Fibroblast of lung (primary cell): ENCODE results near the gene SEMA4G. TPM values are rescaled to one million over a fixed set of nuclear protein-coding genes. Genes with fewer than 3 reads are reported as not detected.

Source experiments
- DNase-seq, 2 donors: peaks; one replicate each; pipeline versions ENCODE4 v3.0.0 to v3.0.0-alpha.2; 2010; ENCODE audit warnings: low read depth in 2 of 2
- H2AFZ ChIP-seq: 2 replicates; pipeline ENCODE4 v1.5.1; 2012; ENCODE audit warnings: low read length, control low read depth, inconsistent platforms
- H3K27ac ChIP-seq: 2 replicates; pipeline ENCODE4 v1.5.1; 2011; ENCODE audit warnings: low read length, control low read depth; ENCODE audit not compliant: insufficient read depth
- H3K27me3 ChIP-seq: 2 replicates; pipeline ENCODE4 v1.5.1; 2011; ENCODE audit warnings: mild to moderate bottlenecking, low read length; ENCODE audit not compliant: control insufficient read depth, insufficient read depth
- H3K36me3 ChIP-seq: 2 replicates; pipeline ENCODE4 v1.5.1; 2011; ENCODE audit warnings: low read length; ENCODE audit not compliant: control insufficient read depth, insufficient read depth
- H3K4me1 ChIP-seq: 2 replicates; pipeline ENCODE4 v1.5.1; 2011; ENCODE audit warnings: low read length; ENCODE audit not compliant: control insufficient read depth, insufficient read depth; ENCODE audit errors: extremely low read depth
- H3K4me2 ChIP-seq: 2 replicates; pipeline ENCODE4 v1.5.1; 2011; ENCODE audit warnings: low read length, control low read depth; ENCODE audit not compliant: insufficient read depth; ENCODE audit errors: extremely low read depth
- H3K4me3 ChIP-seq, 4 experiments: fragments of 200-600 bp in 1 of 4; sonication (generic) in 1 of 4; replicated peaks in 1 of 4; 2 replicates each; pipeline ENCODE4 v1.5.1; 2011 to 2016; ENCODE audit warnings: low read length in 4 of 4, low read depth in 3 of 4, mild to moderate bottlenecking in 3 of 4, control low read depth in 2 of 4, inconsistent platforms in 1 of 4, mixed read lengths in 1 of 4; ENCODE audit not compliant: insufficient read depth in 1 of 4; ENCODE audit errors: control extremely low read depth in 1 of 4
- H3K79me2 ChIP-seq: 2 replicates; pipeline ENCODE4 v1.5.1; 2012; ENCODE audit warnings: mild to moderate bottlenecking, low read length, inconsistent platforms; ENCODE audit not compliant: control insufficient read depth, insufficient read depth
- H3K9ac ChIP-seq: 2 replicates; pipeline ENCODE4 v1.5.1; 2011; ENCODE audit warnings: mild to moderate bottlenecking, low read length, control low read depth; ENCODE audit not compliant: insufficient read depth
- H3K9me3 ChIP-seq: 2 replicates; pipeline ENCODE4 v1.5.1; 2012; ENCODE audit warnings: low read depth, low read length; ENCODE audit not compliant: control insufficient read depth, insufficient read depth
- H4K20me1 ChIP-seq: 2 replicates; pipeline ENCODE4 v1.5.1; 2011; ENCODE audit warnings: low read length; ENCODE audit not compliant: control insufficient read depth, insufficient read depth; ENCODE audit errors: extremely low read depth
- EZH2 ChIP-seq: IDR thresholded peaks from 2 replicates; pipeline ENCODE4 v1.5.1; 2012; ENCODE audit warnings: low read length, control low read depth, mild to moderate bottlenecking; ENCODE audit errors: missing control alignments
- polyA plus RNA-seq, 2 donors: library from polyadenylated mRNA; depleted of rRNA in 1 of 2; stranded (reverse) in 1 of 2; unstranded in 1 of 2; fragments of >200 nt; gene quantifications; 2 replicates each; pipeline ENCODE4 v1.2.1, GENCODE V29; 2011 to 2012; ENCODE audit warnings: missing spikeins in 1 of 2
- total RNA-seq: library from RNA; depleted of rRNA; stranded (reverse); fragments of >200 nt; gene quantifications from 2 replicates; pipeline ENCODE4 v1.2.1, GENCODE V29; 2014
- TF ChIP-seq, protein P1 (sequence below), 2 donors: IDR thresholded peaks in 1 of 2; conservative IDR thresholded peaks in 1 of 2; 1 replicate in 1 of 2; 2 replicates in 1 of 2; pipeline ENCODE4 v1.5.1; 2011 to 2012; ENCODE audit warnings: low read length in 2 of 2, control low read depth in 1 of 2, inconsistent platforms in 1 of 2, low read depth in 1 of 2, mild to moderate bottlenecking in 1 of 2

Gene SEMA4G
- total and polyA plus RNA-seq, 2 donors (not counting 1 experiment from before 2014, with no cell fraction given): 1.8 to 3.2 TPM

GRCh38 chr10:100978901-100979195 lies 9.5 kb downstream of the SEMA4G start:
- Histone ChIP-seq H3K9me3 (no peaks in the 10 kb centered on the region), H4K20me1 (no peaks in the 10 kb centered on the region), H3K27me3 (no peaks in the 10 kb centered on the region), H3K9ac (no peak overlapping the region), H3K4me3 (no peak overlapping the region), H3K27ac (no peak overlapping the region), H3K4me2 (no peak overlapping the region), H2AFZ (no peak overlapping the region), H3K36me3 (peaks cover 6% of the 10 kb centered on the region), H3K4me1 (no peaks in the 10 kb centered on the region), H3K79me2 (no peaks in the 10 kb centered on the region)
- no peak for TF ChIP-seq EZH2
- TF ChIP-seq, protein P1, sequence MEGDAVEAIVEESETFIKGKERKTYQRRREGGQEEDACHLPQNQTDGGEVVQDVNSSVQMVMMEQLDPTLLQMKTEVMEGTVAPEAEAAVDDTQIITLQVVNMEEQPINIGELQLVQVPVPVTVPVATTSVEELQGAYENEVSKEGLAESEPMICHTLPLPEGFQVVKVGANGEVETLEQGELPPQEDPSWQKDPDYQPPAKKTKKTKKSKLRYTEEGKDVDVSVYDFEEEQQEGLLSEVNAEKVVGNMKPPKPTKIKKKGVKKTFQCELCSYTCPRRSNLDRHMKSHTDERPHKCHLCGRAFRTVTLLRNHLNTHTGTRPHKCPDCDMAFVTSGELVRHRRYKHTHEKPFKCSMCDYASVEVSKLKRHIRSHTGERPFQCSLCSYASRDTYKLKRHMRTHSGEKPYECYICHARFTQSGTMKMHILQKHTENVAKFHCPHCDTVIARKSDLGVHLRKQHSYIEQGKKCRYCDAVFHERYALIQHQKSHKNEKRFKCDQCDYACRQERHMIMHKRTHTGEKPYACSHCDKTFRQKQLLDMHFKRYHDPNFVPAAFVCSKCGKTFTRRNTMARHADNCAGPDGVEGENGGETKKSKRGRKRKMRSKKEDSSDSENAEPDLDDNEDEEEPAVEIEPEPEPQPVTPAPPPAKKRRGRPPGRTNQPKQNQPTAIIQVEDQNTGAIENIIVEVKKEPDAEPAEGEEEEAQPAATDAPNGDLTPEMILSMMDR (conservative IDR thresholded peaks at IDR 0.05 in 1 of 2, IDR thresholded peaks at IDR 0.05 in 1 of 2; ENCODE audit: low read depth in 1 of 2, low read length in 2 of 2): no peak
- no peak for DNase-seq

DNA sequence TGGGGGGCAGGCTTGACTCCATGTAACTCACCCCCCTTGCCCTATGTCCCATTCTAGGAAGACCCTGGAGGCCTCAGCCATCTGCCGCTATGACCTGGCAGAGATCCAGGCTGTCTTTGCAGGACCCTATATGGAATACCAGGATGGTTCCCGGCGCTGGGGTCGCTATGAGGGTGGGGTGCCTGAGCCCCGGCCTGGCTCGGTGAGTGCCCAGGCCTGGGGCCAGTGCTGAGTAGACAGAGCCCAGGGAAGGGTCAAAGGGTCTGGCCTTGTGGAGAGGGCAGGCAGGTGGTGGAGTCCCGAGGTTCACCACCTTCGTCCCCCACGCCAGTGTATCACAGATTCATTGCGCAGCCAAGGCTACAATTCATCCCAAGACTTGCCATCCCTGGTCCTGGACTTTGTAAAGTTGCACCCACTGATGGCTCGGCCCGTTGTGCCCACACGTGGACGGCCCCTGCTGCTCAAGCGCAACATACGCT lies 10.5 kb downstream of the SEMA4G start:
- no peak overlapping the region for H3K4me3 ChIP-seq
- no peaks in the 10 kb centered on the region for H4K20me1 ChIP-seq
- H3K36me3 ChIP-seq: peaks cover 9% of the 10 kb centered on the region
- H3K27me3 ChIP-seq: no peaks in the 10 kb centered on the region
- no peak for TF ChIP-seq EZH2
- TF ChIP-seq, protein P1 (conservative IDR thresholded peaks at IDR 0.05 in 1 of 2, IDR thresholded peaks at IDR 0.05 in 1 of 2; ENCODE audit: low read depth in 1 of 2, low read length in 2 of 2): no peak
- H3K4me2 ChIP-seq: no peak overlapping the region
- no peak overlapping the region for H3K9ac ChIP-seq
- no peaks in the 10 kb centered on the region for H3K4me1 ChIP-seq
- H3K27ac ChIP-seq: no peak overlapping the region
- DNase-seq: no peak
- no peaks in the 10 kb centered on the region for H3K79me2 ChIP-seq
- no peaks in the 10 kb centered on the region for H3K9me3 ChIP-seq
- no peak overlapping the region for H2AFZ ChIP-seq

DNA sequence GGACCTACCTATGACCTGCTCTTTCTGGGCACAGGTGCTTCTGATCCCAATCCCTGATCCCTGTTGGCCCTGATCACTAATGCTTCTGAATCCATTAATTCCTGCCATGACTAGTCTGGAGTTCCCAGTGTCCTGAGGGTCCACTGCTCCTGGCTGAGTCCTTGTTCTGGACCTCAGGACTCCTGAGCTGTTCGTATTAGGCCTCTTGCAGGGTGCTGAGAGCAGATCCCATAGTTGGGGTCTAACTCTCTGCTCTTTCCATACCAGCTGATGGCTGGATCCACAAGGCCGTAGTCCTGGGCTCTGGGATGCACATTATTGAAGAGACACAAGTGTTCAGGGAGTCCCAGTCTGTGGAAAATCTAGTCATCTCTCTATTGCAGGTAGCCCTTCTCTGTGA lies 11.0 kb downstream of the SEMA4G start:
- no peak overlapping the region for H2AFZ ChIP-seq
- H3K4me2 ChIP-seq: no peak overlapping the region
- H3K4me1 ChIP-seq: no peaks in the 10 kb centered on the region
- H3K9me3 ChIP-seq: no peaks in the 10 kb centered on the region
- no peaks in the 10 kb centered on the region for H4K20me1 ChIP-seq
- no peak for DNase-seq
- H3K27me3 ChIP-seq: no peaks in the 10 kb centered on the region
- TF ChIP-seq, protein P1 (conservative IDR thresholded peaks at IDR 0.05 in 1 of 2, IDR thresholded peaks at IDR 0.05 in 1 of 2; ENCODE audit: low read depth in 1 of 2, low read length in 2 of 2): no peak
- no peak for TF ChIP-seq EZH2
- H3K27ac ChIP-seq: no peak overlapping the region
- H3K9ac ChIP-seq: no peak overlapping the region
- peaks cover 9% of the 10 kb centered on the region for H3K36me3 ChIP-seq
- H3K4me3 ChIP-seq: no peak overlapping the region
- H3K79me2 ChIP-seq: no peaks in the 10 kb centered on the region
